ENCODE results near the gene FRAT1.
"Not testable (repeated sequence)": the region's sequence is repeated elsewhere in the genome, so short reads cannot be mapped to it uniquely, and the experiment has no call there.

The FRAT1 gene, protein sequence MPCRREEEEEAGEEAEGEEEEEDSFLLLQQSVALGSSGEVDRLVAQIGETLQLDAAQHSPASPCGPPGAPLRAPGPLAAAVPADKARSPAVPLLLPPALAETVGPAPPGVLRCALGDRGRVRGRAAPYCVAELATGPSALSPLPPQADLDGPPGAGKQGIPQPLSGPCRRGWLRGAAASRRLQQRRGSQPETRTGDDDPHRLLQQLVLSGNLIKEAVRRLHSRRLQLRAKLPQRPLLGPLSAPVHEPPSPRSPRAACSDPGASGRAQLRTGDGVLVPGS

GRCh38 chr10:97318772-97319651, at the start of gene FRAT1:
TSS of gene FRAT1 (plus strand) at chr10:97319271. CDS start at chr10:97319454, 183 bp downstream.
- DNase-seq: peak; percentile 95

DNA sequence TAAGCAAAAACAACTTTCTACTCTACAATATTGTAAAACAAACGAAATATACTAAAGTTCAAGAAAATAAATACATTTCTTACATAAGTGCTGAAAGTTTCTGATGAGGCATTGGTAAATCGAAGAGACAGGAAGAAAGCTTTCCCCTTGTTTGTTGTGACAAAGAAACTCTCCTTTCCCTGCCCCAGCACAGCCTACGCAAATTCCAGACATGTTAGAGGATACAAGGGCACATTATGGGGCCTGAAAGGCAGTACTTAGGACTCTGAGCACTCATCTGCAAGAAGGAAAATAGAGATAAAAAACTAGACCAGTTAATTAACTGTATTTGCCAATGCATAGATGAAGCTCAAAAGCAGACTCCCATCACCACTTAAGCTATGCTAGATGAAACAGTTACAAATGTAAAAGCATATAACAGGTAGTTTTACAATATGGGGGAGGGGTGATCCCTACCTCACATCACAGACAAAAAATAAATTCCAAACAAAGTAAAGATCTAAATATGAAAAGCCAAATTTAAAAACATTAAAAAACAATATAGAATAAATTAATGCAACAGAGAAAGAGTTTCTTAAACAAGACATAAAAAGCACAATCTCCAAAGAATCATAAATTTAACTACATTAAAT, 48.4 kb upstream of the FRAT1 start:
- DNase-seq: no peak

DNA sequence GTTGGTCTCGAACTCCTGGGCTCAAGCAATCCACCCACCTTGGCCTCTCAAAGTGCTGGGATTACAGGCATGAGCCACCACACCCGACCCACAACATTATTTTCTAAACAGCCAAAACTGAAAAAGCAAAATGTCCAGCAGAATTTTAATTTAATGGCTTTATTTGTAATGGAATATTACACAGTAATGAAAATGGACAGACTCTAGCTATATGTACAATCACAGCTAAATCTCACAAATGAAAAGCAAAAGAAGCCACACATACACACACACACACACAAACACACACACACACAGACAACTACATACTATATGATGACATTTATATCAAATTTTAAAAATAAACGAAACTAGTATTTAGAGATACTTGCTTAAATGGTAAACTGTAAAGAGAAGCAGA, 45.4 kb upstream of the FRAT1 start:
- no peak for DNase-seq

- DNase-seq: no peak
Measured at GRCh38 chr10:97274828-97275227, 44.2 kb upstream of the FRAT1 start.

DNA sequence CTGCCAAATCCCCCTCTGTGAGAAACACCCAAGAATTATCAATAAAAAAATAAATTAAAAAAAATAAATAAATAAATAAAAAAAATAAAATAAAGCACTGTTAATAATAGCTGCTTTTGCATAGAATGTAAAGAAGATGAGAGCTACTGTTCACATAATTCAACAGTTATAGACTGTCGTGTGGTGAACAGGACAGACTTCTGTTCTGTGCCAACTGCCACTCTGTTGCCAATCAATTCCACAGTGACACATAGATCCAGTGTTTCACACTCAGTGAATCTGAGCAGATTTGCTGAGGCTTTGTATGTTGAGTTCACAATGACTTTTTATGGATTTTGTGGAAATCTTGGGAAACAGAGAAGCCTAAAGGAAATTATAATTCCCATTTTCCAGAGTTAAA, 41.5 kb upstream of the FRAT1 start:
- no peak for DNase-seq

- DNase-seq: no peak
Measured at GRCh38 chr10:97278491-97278989, 40.5 kb upstream of the FRAT1 start.

DNA sequence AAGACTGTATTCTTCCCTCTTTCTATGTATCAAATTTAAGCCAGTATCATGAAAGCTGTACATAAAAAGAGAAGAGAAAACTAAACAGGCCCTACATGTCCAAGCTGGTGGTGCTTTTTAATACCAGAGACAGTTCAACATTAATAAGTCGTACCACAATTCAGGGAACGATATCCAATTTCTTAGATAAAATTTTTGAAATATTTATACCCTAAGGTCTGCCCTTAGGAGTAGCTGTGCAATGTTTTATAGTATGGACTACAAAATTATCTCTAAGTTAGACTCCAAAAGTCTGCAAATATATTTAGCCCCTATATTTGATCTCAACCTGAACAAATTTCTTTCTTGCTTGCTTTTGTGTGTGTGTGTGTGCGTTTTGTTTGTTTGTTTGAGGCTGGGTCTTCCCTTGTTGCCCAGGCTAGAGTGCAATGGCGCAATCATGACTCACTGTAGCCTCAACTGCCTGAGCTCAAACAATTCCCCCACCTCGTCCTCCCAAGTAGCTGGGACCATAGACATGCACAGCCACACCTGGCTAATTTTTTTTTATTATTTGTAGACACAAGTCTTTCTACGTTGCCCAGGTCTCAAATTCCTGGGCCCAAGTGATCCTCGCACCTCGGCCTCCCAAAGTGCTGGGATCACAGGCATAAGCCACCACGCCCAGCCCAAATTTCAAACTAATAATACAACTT, 39.8 kb upstream of the FRAT1 start:
- DNase-seq: peak; percentile 58

DNA sequence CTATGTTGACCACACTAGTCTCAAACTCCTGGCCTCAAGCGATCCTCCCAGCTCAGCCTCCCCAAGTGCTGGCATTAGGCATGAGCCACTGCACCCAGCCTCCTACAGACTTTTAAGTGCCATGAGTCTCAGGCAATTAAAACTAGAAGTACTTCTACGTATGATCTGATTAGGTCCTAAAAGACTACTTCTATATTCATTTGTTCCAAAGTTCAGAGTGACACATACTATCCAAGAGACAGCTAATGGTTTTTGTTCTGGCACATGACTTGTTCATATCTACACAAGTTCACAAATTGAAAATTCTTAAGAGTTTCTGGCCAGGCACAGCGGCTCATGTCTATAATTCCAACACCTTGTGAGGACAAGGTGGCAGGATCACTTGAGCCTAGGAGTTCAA, 38.3 kb upstream of the FRAT1 start:
- DNase-seq: no peak

DNA sequence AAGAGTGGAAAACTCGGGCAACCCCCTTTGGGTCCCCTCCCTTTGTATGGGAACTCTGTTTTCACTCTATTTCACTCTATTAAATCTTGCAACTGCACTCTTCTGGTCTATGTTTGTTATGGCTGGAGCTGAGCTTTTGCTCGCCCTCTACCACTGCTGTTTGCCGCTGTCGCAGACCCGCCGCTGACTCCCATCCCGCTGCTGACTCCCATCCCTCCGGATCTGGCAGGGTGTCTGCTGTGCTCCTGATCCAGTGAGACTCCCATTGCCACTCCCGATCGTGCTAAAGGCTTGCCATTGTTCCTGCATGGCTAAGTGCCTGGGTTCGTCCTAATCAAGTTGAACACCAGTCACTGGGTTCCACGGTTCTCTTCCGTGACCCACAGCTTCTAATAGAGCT, 29.0 kb upstream of the FRAT1 start:
- not testable (repeated sequence) for DNase-seq

GRCh38 chr10:97290576-97291356, 28.3 kb upstream of the FRAT1 start:
- not testable (repeated sequence) for DNase-seq

DNA sequence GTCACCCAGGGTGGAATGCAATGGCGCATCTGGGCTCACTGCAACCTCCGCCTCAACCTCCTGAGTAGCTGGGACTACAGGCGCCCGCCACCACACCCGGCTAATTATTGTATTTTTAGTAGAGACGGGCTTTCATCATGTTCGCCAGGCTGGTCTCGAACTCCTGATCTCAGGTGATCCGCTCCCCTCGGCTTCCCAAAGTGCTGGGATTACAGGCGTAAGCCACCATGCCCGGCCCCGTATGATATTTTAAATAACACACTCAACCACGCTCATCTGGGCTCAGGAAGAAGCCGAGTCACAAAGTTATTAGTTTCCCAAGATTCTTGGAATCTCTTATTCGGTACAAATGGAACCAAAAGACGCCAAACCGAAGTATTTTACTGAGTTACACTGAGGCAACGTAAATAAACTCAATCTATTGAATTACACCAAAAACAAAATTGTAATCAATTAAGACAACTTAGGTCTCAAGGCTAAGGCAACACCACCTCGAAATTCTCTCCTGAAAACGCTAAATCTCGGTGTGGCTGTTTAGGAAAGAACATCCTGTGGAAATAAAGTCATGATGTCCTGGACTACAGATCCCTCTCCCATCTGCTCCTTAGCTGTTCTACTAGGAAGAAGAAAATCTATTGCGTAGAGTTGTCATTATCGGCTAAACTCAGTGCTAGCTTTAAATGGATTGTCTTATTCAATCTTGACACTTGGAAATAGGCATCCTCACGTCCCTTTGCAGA, 27.5 kb upstream of the FRAT1 start:
- no peak for DNase-seq

DNA sequence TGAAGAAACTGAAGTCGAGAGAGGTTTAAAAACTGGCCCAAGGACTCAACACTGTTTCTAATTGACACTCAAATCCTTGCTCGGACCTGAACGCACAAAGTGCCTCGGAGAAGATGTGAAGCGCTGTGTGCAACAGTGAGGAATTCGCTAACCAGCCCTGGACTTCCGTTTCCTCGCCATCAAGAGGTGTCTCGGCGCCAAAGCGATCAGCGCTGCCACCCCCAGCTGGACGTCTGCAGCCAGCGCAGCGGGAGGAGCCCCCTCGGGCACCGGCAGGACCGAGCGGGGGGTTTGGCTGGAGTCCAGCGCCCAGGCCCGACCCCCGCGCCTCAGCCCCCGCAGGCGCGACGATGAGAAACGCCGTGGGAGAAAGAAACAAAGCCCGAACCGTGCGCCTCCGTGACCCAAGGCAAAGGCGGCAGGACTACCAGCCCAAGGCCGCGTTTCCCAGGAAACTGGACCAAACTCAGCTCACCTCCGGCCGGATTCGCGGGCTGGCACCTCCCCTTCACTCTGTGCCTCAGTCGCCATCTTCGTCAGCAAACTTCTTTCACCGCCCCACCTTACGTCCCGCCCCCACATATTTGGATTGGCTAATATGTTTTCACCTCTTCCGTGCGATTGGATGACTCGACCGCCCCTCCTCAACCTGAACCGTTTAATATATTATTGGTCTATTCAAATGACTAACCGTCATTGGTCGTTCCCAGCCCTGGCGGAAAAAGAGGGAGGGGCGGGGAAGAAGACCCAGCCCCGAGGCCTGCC, 26.8 kb upstream of the FRAT1 start, which contains the start of gene ARHGAP19:
TSS of gene ARHGAP19 (minus strand) at position 541 of the 765 bp plus-strand sequence. CDS start at position 531, 10 bp downstream.
- peak; percentile 99 for DNase-seq

DNA sequence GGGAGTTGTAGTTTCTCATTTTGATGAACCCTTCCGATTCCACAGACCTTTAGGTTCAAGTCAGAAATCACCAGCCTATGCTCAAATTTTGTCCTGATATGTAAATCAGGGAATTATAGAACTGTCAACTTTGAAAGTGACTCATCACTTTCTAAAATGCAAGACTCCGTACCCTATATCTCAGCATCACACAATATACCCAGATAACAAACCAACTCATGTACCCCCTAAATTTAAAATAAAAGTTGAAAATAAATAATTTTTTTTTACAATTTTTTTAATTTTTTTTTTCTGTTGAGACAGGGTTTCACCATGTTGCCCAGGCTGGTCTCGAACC, 26.2 kb upstream of the FRAT1 start:
- no peak for DNase-seq

- no peak for DNase-seq
Measured at GRCh38 chr10:97297556-97298222, 21.4 kb upstream of the FRAT1 start.

DNA sequence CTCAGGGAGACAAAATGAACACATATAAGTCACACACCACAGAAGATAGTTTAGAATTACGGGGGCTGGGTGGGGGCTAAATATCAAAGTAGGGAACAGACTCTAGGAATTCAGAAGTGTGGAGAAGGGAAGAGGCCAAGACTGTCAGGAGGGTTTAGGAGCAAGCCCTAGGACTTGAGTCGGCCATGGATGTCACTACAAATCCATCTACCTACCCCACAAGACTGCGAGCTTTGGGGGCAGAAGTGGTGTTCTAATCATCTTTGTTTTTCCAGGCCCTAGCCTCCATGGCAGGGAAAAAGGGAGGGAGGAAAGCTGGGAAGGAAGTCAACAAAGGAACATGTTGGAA, 20.9 kb upstream of the FRAT1 start:
- DNase-seq: no peak

DNA sequence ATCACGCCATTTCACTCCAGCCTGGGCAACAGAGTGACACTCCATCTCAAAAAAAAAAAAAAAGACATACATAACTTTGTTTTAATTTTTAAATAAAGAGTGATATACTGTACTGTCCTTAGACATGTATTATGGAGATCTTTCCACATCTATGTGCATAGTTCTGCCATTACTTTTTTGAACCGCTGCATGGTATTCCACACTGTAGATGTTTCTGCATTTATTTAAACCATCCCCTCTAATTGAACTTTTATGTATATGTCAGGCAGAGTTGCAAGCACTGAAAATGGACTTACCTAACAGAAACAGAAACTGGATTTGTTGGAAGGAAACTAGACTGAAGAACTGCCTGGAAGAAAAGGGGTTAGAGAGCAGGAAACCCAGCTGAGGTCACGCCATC, 18.1 kb upstream of the FRAT1 start:
- no peak for DNase-seq

- no peak for DNase-seq
Measured at GRCh38 chr10:97302088-97302791, 16.8 kb upstream of the FRAT1 start.

DNA sequence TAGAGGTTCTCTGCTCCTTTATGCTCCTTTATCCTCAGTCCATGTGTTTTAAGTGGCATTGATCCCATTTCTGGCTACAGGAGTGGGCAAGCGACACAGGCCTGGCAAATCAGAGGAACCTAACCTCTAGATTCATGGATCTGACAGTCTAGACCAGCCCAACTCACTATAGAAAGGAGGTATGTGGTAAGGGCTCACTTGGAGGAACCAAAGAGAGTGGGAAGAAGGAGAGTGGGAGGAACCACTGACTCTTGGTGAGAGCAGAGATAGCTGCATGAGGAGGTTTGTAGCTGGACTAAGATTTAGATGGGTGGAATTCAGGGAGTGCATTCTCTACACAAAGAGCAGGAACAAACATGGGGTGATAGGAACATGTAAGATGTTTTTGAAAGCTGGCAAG, 11.6 kb upstream of the FRAT1 start:
- no peak for DNase-seq
